HG03097 (cell line): Measurements from ENCODE around the gene MED23.
A peak's percentile ranks its signal among the peaks of the same experiment; 100 is the strongest.

Experiments used
- ATAC-seq: cut with Tn5 transposase; IDR thresholded peaks from one replicate; pipeline ENCODE4 v1.9.1; 2021; ENCODE audit not compliant: unreplicated experiment, low FRiP score

Gene MED23

GRCh38 chr6:131640576-131640975, 12.5 kb upstream of the MED23 start:
- ATAC-seq, result no peak

GRCh38 chr6:131640100-131640499, 12.1 kb upstream of the MED23 start:
- no peak for ATAC-seq

- ATAC-seq, result no peak
Observed at GRCh38 chr6:131638013-131638412, 10.0 kb upstream of the MED23 start.

GRCh38 chr6:131636880-131637792, 9.1 kb upstream of the MED23 start, which contains the start of gene ENPP3:
Gene ENPP3, plus strand, starts transcription at chr6:131637302. Its CDS starts 83 bp downstream, at chr6:131637385.
- ATAC-seq, result no peak

- peak; percentile 79 for ATAC-seq
Observed at GRCh38 chr6:131635384-131636340, 7.6 kb upstream of the MED23 start.

DNA sequence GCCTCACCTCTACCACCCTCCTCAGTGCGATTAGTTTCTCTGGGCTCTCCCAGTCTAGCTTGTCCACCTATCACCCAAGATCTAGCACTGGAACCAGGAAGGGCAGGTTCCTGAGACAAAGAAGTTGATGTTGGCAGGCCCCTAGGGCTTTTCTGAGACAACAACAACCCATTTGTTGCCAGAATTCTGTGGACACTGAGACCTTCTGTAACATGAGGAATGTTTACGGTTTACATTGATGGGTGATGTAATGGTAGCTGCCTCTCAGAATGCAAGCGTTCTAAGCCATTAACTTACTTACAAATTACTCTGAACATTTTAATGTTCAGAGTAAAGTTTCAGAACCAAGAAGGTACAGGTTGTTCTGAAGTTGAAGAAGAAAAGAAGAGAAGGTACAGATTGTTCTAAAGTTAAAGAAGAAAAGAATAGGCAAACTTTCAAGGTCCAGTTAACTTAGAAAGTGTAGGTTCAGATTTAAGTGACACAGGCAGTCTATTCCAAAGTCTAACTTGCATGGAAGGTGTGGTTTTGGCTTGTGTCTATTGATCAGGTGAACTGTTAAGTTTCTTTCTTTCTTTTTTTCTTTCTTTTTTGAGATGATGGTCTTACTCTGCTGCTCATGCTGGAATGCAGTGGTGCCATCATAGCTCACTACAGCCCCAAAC, 3.7 kb upstream of the MED23 start:
- ATAC-seq, result no peak

DNA sequence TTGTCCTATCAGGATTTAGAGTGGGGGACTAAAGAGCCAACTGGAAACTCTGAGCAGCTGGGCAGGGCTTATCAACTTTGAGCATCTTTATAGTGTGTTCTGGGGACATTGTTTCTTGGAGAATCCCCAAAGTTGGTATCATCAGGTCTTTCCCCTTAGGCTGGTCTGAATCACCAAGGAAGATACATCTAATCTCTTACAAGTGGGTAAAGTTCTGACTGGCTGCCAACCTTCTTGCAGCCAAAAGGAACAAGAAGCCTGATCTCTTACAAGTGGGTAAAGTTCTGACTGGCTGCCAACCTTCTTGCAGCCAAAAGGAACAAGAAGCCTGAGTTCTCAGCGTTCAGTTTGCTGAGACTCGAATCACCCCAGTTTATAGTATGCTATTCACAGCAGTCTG, 1.6 kb upstream of the MED23 start:
- ATAC-seq, result no peak

GRCh38 chr6:131628726-131629125, 684 bp upstream of the MED23 start:
- no peak for ATAC-seq

- no peak for ATAC-seq
Observed at GRCh38 chr6:131615275-131615674, 12.8 kb downstream of the MED23 start.

DNA sequence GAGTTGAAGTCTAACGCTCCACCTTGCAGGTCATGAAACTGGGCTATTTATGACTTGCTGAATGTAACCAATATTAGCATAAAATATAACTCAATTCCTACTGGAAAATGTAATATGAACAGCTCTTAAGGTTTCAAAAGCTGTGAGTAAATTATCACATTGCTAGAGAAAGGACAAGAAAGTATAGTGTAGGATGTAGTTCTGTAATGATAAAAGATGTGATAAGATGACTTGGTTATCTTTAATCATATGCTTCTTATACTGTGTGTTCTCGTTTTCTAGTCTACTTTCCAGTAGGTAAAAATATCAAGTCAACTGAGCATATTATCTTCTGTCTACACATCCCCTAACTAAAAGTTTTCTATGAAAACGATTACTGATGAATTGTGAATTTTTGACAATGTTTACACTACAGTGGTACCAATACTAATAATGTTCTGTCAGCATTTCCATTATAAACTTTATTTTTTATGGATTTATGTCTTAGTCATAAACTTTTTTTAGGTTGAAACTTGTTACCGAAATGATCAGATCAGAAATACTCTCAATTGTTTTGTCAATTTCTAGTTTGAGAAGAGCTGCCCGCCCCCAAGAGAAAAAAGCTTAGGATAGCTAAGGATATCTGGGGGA, 14.6 kb downstream of the MED23 start:
- ATAC-seq, result no peak

- no peak for ATAC-seq
Observed at GRCh38 chr6:131602781-131603312, 25.2 kb downstream of the MED23 start.

GRCh38 chr6:131600716-131601115, 27.3 kb downstream of the MED23 start:
- no peak for ATAC-seq

DNA sequence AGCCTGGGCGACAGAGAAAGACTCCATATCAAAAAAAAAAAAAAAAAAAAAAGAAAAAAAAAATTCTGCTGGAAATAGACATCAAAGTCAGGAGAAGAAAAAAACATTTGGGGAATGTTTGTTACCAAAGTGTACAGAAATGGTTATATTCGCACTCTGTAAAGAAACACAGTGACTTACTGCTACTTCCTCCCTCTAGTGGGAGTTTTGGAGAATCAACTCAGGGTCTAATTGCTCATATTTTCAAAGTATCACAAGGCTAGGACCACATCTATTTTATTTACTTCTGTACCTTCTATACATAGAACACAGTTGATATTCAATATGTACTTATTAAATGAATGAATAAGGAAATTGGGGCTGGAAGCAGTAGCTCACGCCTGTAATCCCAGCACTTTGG, 30.6 kb downstream of the MED23 start:
- ATAC-seq, result no peak

GRCh38 chr6:131594074-131594473, 34.0 kb downstream of the MED23 start:
- ATAC-seq, result no peak

GRCh38 chr6:131592935-131593334, 35.1 kb downstream of the MED23 start:
- ATAC-seq, result no peak

DNA sequence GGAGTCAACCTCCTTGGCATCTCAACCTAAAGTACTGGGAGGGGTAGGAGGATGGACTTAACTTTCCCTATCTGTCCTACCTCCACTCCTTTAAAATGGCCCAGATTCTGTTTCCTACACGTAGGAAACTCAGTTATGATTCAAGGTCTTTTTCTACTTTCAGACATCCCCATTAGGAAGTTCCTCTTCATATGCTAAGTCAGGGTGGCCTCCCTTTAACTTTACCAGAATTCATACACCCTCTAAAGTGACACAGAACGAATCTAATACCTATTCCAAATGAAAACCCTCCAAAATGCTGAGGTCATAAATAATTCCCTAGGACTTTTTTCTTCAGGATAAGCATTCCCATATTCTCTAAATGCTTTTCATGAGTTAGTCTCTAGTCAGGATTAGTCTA, 39.4 kb downstream of the MED23 start:
- no peak for ATAC-seq

GRCh38 chr6:131587909-131588308, 40.1 kb downstream of the MED23 start:
- ATAC-seq, result no peak

- ATAC-seq, result no peak
Observed at GRCh38 chr6:131586543-131586942, 41.5 kb downstream of the MED23 start.

- no peak for ATAC-seq
Observed at GRCh38 chr6:131581523-131581922, 46.5 kb downstream of the MED23 start.
